Neural progenitor cell (in vitro differentiated cells): Measurements from ENCODE around the gene RAB24. TPM values are rescaled to one million over a fixed set of nuclear protein-coding genes. Genes with fewer than 3 reads are reported as not detected.
A peak's percentile ranks its signal among the peaks of the same experiment; 100 is the strongest.

Experiments used
- DNase-seq: peaks from one replicate; pipeline ENCODE4 v3.0.0-alpha.2; 2016; ENCODE audit warnings: low spot score
- H2AFZ ChIP-seq: fragments of 200-600 bp; sonication (generic); replicated peaks from 2 replicates; pipeline ENCODE4 v1.6.1; 2016; ENCODE audit warnings: antibody characterized with exemption
- H3F3A ChIP-seq: fragments of 200-600 bp; sonication (generic); 2 replicates; pipeline ENCODE4 v1.6.1; 2016; ENCODE audit warnings: antibody characterized with exemption, low read depth
- H3K27ac ChIP-seq: fragments of 200-600 bp; sonication (generic); 2 replicates; pipeline ENCODE4 v1.5.1; 2016; ENCODE audit warnings: mild to moderate bottlenecking
- H3K27me3 ChIP-seq: fragments of 200-600 bp; sonication (generic); 2 replicates; pipeline ENCODE4 v1.6.1; 2016; ENCODE audit warnings: mild to moderate bottlenecking, moderate library complexity
- H3K36me3 ChIP-seq: fragments of 200-600 bp; sonication (generic); 2 replicates; pipeline ENCODE4 v1.5.1; 2016
- H3K4me1 ChIP-seq: fragments of 200-600 bp; sonication (generic); 2 replicates; pipeline ENCODE4 v1.6.1; 2016; ENCODE audit warnings: mixed run types
- H3K4me2 ChIP-seq: fragments of 200-600 bp; sonication (generic); 2 replicates; pipeline ENCODE4 v1.6.1; 2016
- H3K4me3 ChIP-seq: fragments of 200-600 bp; sonication (generic); 2 replicates; pipeline ENCODE4 v1.5.1; 2016
- H3K79me2 ChIP-seq: fragments of 200-600 bp; sonication (generic); 2 replicates; pipeline ENCODE4 v1.6.1; 2016; ENCODE audit warnings: low read depth
- H3K9ac ChIP-seq: fragments of 200-600 bp; sonication (generic); 2 replicates; pipeline ENCODE4 v1.6.1; 2016
- H3K9me3 ChIP-seq: fragments of 200-600 bp; sonication (generic); 2 replicates; pipeline ENCODE4 v1.5.1; 2016; ENCODE audit warnings: low read depth
- H4K20me1 ChIP-seq: fragments of 200-600 bp; sonication (generic); 2 replicates; pipeline ENCODE4 v1.6.1; 2016; ENCODE audit warnings: low read depth
- H3K27ac Mint-ChIP-seq: 3 replicates; pipeline ENCODE4 v1.8.0; 2021; ENCODE audit warnings: mixed read lengths
- H3K27me3 Mint-ChIP-seq: 2 replicates; pipeline ENCODE4 v1.8.0; 2022; ENCODE audit warnings: low read depth, mild to moderate bottlenecking, inconsistent platforms, moderate library complexity, mixed read lengths; ENCODE audit not compliant: insufficient read depth
- H3K36me3 Mint-ChIP-seq: 3 replicates; pipeline ENCODE4 v1.8.0; 2021; ENCODE audit warnings: mixed read lengths
- H3K4me1 Mint-ChIP-seq: 3 replicates; pipeline ENCODE4 v1.8.0; 2021; ENCODE audit warnings: mixed read lengths
- H3K4me3 Mint-ChIP-seq: 3 replicates; pipeline ENCODE4 v1.8.0; 2021; ENCODE audit warnings: mild to moderate bottlenecking, moderate library complexity, mixed read lengths
- H3K9me3 Mint-ChIP-seq: 3 replicates; pipeline ENCODE4 v1.8.0; 2020; ENCODE audit warnings: mixed read lengths
- CTCF ChIP-seq: fragments of 200-600 bp; sonication (generic); IDR thresholded peaks from 2 replicates; pipeline ENCODE4 v1.5.1; 2017; ENCODE audit warnings: antibody characterized with exemption, mild to moderate bottlenecking
- EZH2 ChIP-seq: fragments of 200-600 bp; sonication (generic); IDR thresholded peaks from 2 replicates; pipeline ENCODE4 v1.6.1; 2017; ENCODE audit warnings: antibody characterized with exemption, mild to moderate bottlenecking, moderate library complexity
- EZH2phosphoT487 ChIP-seq: fragments of 200-600 bp; sonication (generic); IDR thresholded peaks from 2 replicates; pipeline ENCODE4 v1.6.1; 2017; ENCODE audit warnings: antibody characterized with exemption
- total RNA-seq: library from RNA; depleted of rRNA; stranded (reverse); fragments of >200 nt; gene quantifications from 2 replicates; pipeline ENCODE4 v1.2.3, GENCODE V29; 2015; ENCODE audit warnings: low replicate concordance

The RAB24 gene
- total RNA-seq, 1 donor from 2014 or later, result 4.3 TPM

GRCh38 chr5:177299697-177300096, 3.8 kb downstream of the RAB24 start:
- Histone ChIP-seq H3K79me2 (peaks cover 11% of the 10 kb centered on the region), H3K4me2 (no peak overlapping the region), H4K20me1 (peaks cover 61% of the 10 kb centered on the region), H3K9ac (no peak overlapping the region), H3K4me3 (no peak overlapping the region), H3K4me1 (no peaks in the 10 kb centered on the region), H3K36me3 (peaks cover 3% of the 10 kb centered on the region), H3K27me3 (peaks cover 7% of the 10 kb centered on the region), H3F3A (peaks cover 61% of the 10 kb centered on the region), H3K9me3 (no peaks in the 10 kb centered on the region), H3K27ac (no peak overlapping the region), H2AFZ (no peak overlapping the region)
- Mint-ChIP-seq H3K4me3 (no peak overlapping the region), H3K27me3 (peaks cover 6% of the 10 kb centered on the region), H3K9me3 (no peaks in the 10 kb centered on the region), H3K36me3 (peaks cover 12% of the 10 kb centered on the region), H3K27ac (no peak overlapping the region), H3K4me1 (peaks cover 23% of the 10 kb centered on the region)
- no peak for TF ChIP-seq CTCF
- TF ChIP-seq EZH2, result no peak
- no peak for TF ChIP-seq EZH2phosphoT487
- no peak for DNase-seq

GRCh38 chr5:177297922-177298321, 5.6 kb downstream of the RAB24 start:
- H3K4me1 Mint-ChIP-seq, result peaks cover 15% of the 10 kb centered on the region
- Histone ChIP-seq H3K79me2 (no peaks in the 10 kb centered on the region), H3K4me1 (no peaks in the 10 kb centered on the region), H3K27me3 (peaks cover 4% of the 10 kb centered on the region), H3K36me3 (peaks cover 3% of the 10 kb centered on the region), H3K9me3 (no peaks in the 10 kb centered on the region), H3F3A (peaks cover 61% of the 10 kb centered on the region), H4K20me1 (peaks cover 56% of the 10 kb centered on the region), H3K4me3 (no peak overlapping the region), H3K4me2 (no peak overlapping the region), H3K27ac (no peak overlapping the region), H3K9ac (no peak overlapping the region), H2AFZ (no peak overlapping the region)
- peaks cover 8% of the 10 kb centered on the region for H3K27me3 Mint-ChIP-seq
- no peaks in the 10 kb centered on the region for H3K9me3 Mint-ChIP-seq
- DNase-seq, result no peak
- H3K27ac Mint-ChIP-seq, result no peak overlapping the region
- H3K36me3 Mint-ChIP-seq, result peaks cover 20% of the 10 kb centered on the region
- no peak for TF ChIP-seq EZH2
- TF ChIP-seq EZH2phosphoT487, result no peak
- TF ChIP-seq CTCF, result no peak
- no peak overlapping the region for H3K4me3 Mint-ChIP-seq

- no peak overlapping the region for H3K4me3 Mint-ChIP-seq
- H3K9me3 ChIP-seq, result no peaks in the 10 kb centered on the region
- H3K36me3 ChIP-seq, result peaks cover 10% of the 10 kb centered on the region
- no peaks in the 10 kb centered on the region for H3K27me3 ChIP-seq
- no peak overlapping the region for H3K4me2 ChIP-seq
- no peak overlapping the region for H2AFZ ChIP-seq
- H3K4me3 ChIP-seq, result no peak overlapping the region
- DNase-seq, result no peak
- H3K4me1 Mint-ChIP-seq, result peaks cover 7% of the 10 kb centered on the region
- peaks cover 45% of the 10 kb centered on the region for H4K20me1 ChIP-seq
- peaks cover 25% of the 10 kb centered on the region for H3K36me3 Mint-ChIP-seq
- H3K27ac Mint-ChIP-seq, result peak overlapping the region; percentile 46
- H3K9ac ChIP-seq, result no peak overlapping the region
- TF ChIP-seq CTCF, result no peak
- TF ChIP-seq EZH2phosphoT487, result no peak
- no peak for TF ChIP-seq EZH2
- no peak overlapping the region for H3K27ac ChIP-seq
- peaks cover 50% of the 10 kb centered on the region for H3F3A ChIP-seq
- H3K79me2 ChIP-seq, result no peaks in the 10 kb centered on the region
- no peaks in the 10 kb centered on the region for H3K9me3 Mint-ChIP-seq
- H3K27me3 Mint-ChIP-seq, result peaks cover 8% of the 10 kb centered on the region
- H3K4me1 ChIP-seq, result no peaks in the 10 kb centered on the region
Observed at GRCh38 chr5:177296581-177296980, 6.9 kb downstream of the RAB24 start.
